ENCODE measurements around the gene GNAQ. TPM values are rescaled to one million over a fixed set of nuclear protein-coding genes. Genes with fewer than 3 reads are reported as not detected.

GNAQ gene
- polyA plus RNA-seq, 1 experiment, result 71.4 TPM

DNA sequence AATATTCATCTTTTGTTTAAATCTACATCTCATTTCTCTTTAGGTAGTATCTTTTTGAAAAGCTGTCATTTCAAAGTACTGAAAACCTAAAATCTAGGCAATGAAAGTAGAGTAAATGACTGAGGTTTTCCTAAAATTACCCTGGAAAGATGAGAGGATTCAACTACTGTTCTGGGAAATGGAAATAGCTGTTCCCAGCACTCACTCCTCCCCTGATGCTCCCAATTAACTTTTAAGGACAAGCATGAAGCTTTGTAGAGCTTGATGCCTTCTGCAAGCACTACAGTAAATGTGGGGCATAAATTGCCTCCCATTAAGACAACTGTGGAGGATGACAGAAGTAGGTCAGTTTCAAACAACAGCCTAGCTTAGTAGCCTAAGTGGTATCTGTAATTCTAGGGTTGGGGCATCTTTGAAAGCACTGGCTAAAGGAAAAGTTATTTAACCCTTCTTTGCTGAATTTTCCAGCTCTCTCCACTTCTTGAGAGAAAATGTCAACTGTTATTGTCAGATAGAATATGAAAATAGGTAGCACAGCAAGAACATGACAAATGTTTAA, 283.3 kb downstream of the GNAQ start:
- Histone ChIP-seq H3K27me3 (ENCODE audit: control insufficient read depth, insufficient read depth, low read length) (no peaks in the 10 kb centered on the region), H3K4me3 (ENCODE audit: low read depth, low read length) (no peak overlapping the region), H3K9me3 (ENCODE audit: control insufficient read depth, insufficient read depth, low read length) (no peaks in the 10 kb centered on the region), H3K27ac (ENCODE audit: low read depth, low read length) (no peak overlapping the region)
- no peak for DNase-seq (ENCODE audit: low read depth, low spot score)
- ChIA-PET POLR2A (no interaction called here), CTCF (interaction anchor here (0.5 to 7.4 kb wide), 9 partner anchors 17 to 315 kb away, joined by 3 to 83 read pairs (median 3); no protein-coding TSS in a partner anchor)
- TF ChIP-seq, protein P1, sequence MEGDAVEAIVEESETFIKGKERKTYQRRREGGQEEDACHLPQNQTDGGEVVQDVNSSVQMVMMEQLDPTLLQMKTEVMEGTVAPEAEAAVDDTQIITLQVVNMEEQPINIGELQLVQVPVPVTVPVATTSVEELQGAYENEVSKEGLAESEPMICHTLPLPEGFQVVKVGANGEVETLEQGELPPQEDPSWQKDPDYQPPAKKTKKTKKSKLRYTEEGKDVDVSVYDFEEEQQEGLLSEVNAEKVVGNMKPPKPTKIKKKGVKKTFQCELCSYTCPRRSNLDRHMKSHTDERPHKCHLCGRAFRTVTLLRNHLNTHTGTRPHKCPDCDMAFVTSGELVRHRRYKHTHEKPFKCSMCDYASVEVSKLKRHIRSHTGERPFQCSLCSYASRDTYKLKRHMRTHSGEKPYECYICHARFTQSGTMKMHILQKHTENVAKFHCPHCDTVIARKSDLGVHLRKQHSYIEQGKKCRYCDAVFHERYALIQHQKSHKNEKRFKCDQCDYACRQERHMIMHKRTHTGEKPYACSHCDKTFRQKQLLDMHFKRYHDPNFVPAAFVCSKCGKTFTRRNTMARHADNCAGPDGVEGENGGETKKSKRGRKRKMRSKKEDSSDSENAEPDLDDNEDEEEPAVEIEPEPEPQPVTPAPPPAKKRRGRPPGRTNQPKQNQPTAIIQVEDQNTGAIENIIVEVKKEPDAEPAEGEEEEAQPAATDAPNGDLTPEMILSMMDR (IDR thresholded peaks at IDR 0.05; ENCODE audit: low read depth, low read length), result no peak

DNA sequence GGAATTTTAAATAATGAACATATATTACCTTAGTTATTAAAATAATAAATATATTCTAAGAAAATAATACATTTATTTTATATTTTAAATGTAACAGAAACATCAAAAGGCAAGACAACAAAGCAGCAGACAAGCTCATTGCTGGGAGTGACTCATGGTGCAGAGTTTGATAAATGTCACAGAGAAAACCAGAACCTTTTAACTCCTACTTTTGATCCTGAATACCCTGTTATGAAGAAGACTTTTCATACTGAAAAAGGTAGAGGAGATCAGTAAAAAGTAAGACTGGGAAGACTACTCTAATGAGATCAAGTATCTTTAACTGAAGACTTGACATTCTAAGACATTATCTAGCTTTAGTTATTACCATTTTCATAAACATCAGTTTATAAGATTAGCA, 284.4 kb downstream of the GNAQ start:
- no peak for DNase-seq (ENCODE audit: low read depth, low spot score)
- no peak overlapping the region for H3K4me3 ChIP-seq (ENCODE audit: low read depth, low read length)
- H3K27me3 ChIP-seq (ENCODE audit: control insufficient read depth, insufficient read depth, low read length), result no peaks in the 10 kb centered on the region
- ChIA-PET POLR2A (no interaction called here), CTCF (interaction anchor here (0.6 to 7.4 kb wide), 5 partner anchors 18 to 456 kb away, joined by 3 to 83 read pairs (median 3); no protein-coding TSS in a partner anchor)
- no peaks in the 10 kb centered on the region for H3K9me3 ChIP-seq (ENCODE audit: control insufficient read depth, insufficient read depth, low read length)
- no peak overlapping the region for H3K27ac ChIP-seq (ENCODE audit: low read depth, low read length)
- TF ChIP-seq, protein P1 (IDR thresholded peaks at IDR 0.05; ENCODE audit: low read depth, low read length), result no peak

DNA sequence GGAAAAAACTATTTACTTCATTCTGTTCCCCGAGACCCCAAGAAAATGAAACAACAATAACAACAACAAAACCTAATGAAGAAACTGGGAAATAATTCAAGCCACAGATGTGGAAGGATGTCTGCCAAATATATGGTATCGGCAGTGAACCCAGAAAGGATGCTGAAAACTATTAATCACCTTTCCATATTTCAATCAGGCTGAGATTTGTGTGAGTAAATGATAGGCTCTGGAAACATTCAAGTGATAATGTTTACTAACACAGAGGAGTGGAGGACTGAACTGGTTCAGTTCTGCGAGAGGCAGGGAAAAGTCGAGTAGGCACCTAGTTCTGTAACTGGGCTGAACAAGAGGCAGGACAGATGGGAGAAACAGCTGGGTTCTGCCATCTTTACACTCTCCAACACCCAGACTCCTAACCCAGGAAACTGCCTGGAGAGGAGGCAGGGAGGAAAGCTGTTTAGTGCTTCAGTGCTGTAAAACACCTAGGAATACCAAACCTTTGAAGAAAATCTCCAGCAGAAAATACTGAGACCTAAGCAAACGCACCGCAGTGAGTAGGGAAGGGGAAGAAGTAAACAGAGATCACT, 286.7 kb downstream of the GNAQ start:
- no peaks in the 10 kb centered on the region for H3K9me3 ChIP-seq (ENCODE audit: control insufficient read depth, insufficient read depth, low read length)
- H3K27me3 ChIP-seq (ENCODE audit: control insufficient read depth, insufficient read depth, low read length), result no peaks in the 10 kb centered on the region
- no peak for DNase-seq (ENCODE audit: low read depth, low spot score)
- ChIA-PET POLR2A (no interaction called here), CTCF (interaction anchor here (0.5 to 1.3 kb wide), 3 partner anchors 287 to 313 kb away, joined by 3 read pairs; no protein-coding TSS in a partner anchor)
- no peak overlapping the region for H3K4me3 ChIP-seq (ENCODE audit: low read depth, low read length)
- TF ChIP-seq, protein P1 (IDR thresholded peaks at IDR 0.05; ENCODE audit: low read depth, low read length), result no peak
- H3K27ac ChIP-seq (ENCODE audit: low read depth, low read length), result no peak overlapping the region

DNA sequence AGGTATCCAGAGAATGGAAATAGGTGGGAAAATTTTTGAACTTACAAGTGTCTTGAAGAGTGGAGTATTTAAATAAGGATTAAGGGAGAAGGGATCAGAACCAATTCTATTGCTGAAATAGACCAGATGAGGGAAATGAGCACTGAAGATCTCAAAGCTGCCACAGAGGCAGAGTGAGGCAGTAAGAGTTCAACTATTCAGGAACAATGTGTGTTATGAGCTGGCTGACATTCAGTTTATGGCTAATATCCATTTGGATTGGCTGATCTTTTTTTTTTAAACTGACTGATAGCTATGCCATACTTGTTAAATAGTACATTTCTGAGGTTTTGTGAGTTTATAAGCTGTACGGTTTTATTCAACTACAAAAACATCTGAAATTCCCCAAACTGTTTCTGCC, 288.2 kb downstream of the GNAQ start:
- Histone ChIP-seq H3K27me3 (ENCODE audit: control insufficient read depth, insufficient read depth, low read length) (no peaks in the 10 kb centered on the region), H3K27ac (ENCODE audit: low read depth, low read length) (no peak overlapping the region), H3K4me3 (ENCODE audit: low read depth, low read length) (no peak overlapping the region), H3K9me3 (ENCODE audit: control insufficient read depth, insufficient read depth, low read length) (no peaks in the 10 kb centered on the region)
- CTCF ChIA-PET, result interaction anchor here (1.1 to 1.6 kb wide), 2 partner anchors 286 to 292 kb away, joined by 3 to 8 read pairs; no protein-coding TSS in a partner anchor
- DNase-seq (ENCODE audit: low read depth, low spot score), result peak; percentile 37
- POLR2A ChIA-PET, result interaction anchor here (0.6 to 0.9 kb wide), 3 partner anchors 9 to 31 kb away, joined by 3 to 14 read pairs (median 3); no protein-coding TSS in a partner anchor
- TF ChIP-seq, protein P1 (IDR thresholded peaks at IDR 0.05; ENCODE audit: low read depth, low read length), result no peak

DNA sequence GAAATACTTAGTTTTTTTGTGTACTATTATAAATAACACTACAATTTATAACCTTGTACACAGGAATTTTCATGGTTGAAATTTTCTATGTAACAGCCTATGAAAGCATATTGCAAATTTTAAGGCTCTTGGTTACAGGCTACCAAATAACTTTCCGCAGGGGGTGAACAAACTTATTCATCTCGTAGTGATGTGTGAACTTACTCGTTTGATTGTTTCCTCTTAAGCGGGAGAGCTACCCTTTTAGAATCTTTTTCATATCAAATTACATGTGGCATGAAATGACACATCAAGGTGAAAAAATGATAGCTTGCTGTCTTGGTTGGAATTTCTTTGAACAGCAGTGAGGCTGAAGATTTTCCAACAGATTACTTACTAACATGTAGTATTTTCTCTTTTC, 292.7 kb downstream of the GNAQ start:
- CTCF ChIA-PET, result interaction anchor here (0.9 to 3.1 kb wide), 5 partner anchors 9 to 305 kb away, joined by 3 to 15 read pairs (median 4); no protein-coding TSS in a partner anchor

More for the DNA sequence above, 292.7 kb downstream of the GNAQ start:
- no peak for DNase-seq (ENCODE audit: low read depth, low spot score)
- TF ChIP-seq, protein P1 (IDR thresholded peaks at IDR 0.05; ENCODE audit: low read depth, low read length), result no peak
- Histone ChIP-seq H3K4me3 (ENCODE audit: low read depth, low read length) (no peak overlapping the region), H3K27ac (ENCODE audit: low read depth, low read length) (no peak overlapping the region), H3K9me3 (ENCODE audit: control insufficient read depth, insufficient read depth, low read length) (no peaks in the 10 kb centered on the region), H3K27me3 (ENCODE audit: control insufficient read depth, insufficient read depth, low read length) (no peaks in the 10 kb centered on the region)
- POLR2A ChIA-PET, result no interaction called here
